Adrenal gland (tissue), 5 donors: ENCODE measurements around the gene ACSM6.

Experiments used
- POLR2A ChIP-seq, 2 donors: fragments of 450-650 bp; IDR thresholded peaks; one replicate each; pipeline ENCODE4 v1.6.1; 2017; ENCODE audit warnings: antibody characterized with exemption in 2 of 2, mild to moderate bottlenecking in 2 of 2, moderate library complexity in 1 of 2
- TF ChIP-seq, protein P1 (sequence below), 6 experiments: fragments of 450-650 bp in 4 of 6; fragments of 200-600 bp in 2 of 6; sonication (generic) in 1 of 6; IDR thresholded peaks; 1 replicate in 5 of 6; 2 replicates in 1 of 6; pipeline versions ENCODE4 v1.5.1 to v1.8.0; 2016 to 2021; ENCODE audit warnings: antibody characterized with exemption in 6 of 6, mild to moderate bottlenecking in 2 of 6, moderate library complexity in 1 of 6
- donor health status: DM: no; HTN: no; CAD: no.

DNA sequence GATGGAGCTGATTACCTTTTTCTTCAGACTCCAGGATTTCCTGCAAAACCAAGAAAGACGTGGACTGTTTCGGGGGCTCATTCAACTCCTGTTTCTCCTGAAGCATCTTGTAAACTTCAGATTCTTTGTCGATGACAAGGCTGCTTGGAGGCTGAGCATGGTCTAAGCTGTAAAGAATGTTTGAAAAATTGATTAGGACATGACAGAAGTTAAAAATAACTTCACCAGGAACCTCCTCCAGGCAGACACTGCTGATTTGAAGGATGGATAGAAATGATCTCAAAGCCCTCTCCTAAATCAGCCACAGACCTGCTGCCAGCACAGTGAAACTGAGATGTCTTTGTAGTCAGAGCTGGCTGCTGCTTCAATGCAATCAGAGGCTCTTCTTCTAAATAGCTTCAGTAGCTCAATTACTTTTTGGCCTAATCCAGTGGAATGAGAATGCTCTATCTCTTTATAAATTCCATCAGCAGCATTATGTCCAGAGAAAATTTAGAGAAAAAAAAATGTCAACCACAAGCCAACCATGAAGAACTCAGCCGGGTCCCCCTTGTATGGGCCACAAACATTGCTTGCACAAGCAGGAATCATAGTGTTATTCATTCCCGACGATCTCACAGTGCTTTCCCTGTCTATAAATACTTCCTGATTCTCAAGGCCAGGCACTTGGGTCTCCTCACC, 53.3 kb downstream of the ACSM6 start:
- TF ChIP-seq, protein P1, sequence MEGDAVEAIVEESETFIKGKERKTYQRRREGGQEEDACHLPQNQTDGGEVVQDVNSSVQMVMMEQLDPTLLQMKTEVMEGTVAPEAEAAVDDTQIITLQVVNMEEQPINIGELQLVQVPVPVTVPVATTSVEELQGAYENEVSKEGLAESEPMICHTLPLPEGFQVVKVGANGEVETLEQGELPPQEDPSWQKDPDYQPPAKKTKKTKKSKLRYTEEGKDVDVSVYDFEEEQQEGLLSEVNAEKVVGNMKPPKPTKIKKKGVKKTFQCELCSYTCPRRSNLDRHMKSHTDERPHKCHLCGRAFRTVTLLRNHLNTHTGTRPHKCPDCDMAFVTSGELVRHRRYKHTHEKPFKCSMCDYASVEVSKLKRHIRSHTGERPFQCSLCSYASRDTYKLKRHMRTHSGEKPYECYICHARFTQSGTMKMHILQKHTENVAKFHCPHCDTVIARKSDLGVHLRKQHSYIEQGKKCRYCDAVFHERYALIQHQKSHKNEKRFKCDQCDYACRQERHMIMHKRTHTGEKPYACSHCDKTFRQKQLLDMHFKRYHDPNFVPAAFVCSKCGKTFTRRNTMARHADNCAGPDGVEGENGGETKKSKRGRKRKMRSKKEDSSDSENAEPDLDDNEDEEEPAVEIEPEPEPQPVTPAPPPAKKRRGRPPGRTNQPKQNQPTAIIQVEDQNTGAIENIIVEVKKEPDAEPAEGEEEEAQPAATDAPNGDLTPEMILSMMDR (IDR thresholded peaks at IDR 0.05) = no peak
- no peak for TF ChIP-seq POLR2A (IDR thresholded peaks at IDR 0.05)
